NOMO-1 treated with DMSO at 0.1 percent for 48 hours (cell line): ENCODE data around the gene RNF208.
"Not testable (repeated sequence)": the region's sequence is repeated elsewhere in the genome, so short reads cannot be mapped to it uniquely, and the experiment has no call there.

Source experiments
- DNase-seq: peaks from one replicate; lab custom pipeline; 2025; ENCODE audit not compliant: unreplicated experiment; lab: John Stamatoyannopoulos, UW

Gene RNF208

GRCh38 chr9:137222190-137223077 lies at the start of gene RNF208:
Gene RNF208, minus strand, starts transcription at chr9:137222240. Its CDS starts 1,028 bp downstream, at chr9:137221212.
- DNase-seq: no peak

- DNase-seq: no peak
Observed at GRCh38 chr9:137271696-137272076, 49.6 kb upstream of the RNF208 start.

- no peak for DNase-seq
Observed at GRCh38 chr9:137270929-137271695, 49.1 kb upstream of the RNF208 start.

- peak; percentile 94 for DNase-seq
Observed at GRCh38 chr9:137269231-137269772, 47.3 kb upstream of the RNF208 start.

- DNase-seq: no peak
Observed at GRCh38 chr9:137268538-137269201, 46.6 kb upstream of the RNF208 start.

- DNase-seq: no peak
Observed at GRCh38 chr9:137267933-137268355, 45.9 kb upstream of the RNF208 start.

GRCh38 chr9:137266585-137267453 lies 44.8 kb upstream of the RNF208 start:
- DNase-seq: no peak

GRCh38 chr9:137266162-137266527 lies 44.1 kb upstream of the RNF208 start:
- no peak for DNase-seq

GRCh38 chr9:137265496-137266161 lies 43.6 kb upstream of the RNF208 start:
- no peak for DNase-seq

GRCh38 chr9:137264067-137264466 lies 42.0 kb upstream of the RNF208 start:
- DNase-seq: no peak

GRCh38 chr9:137263506-137263905 lies 41.5 kb upstream of the RNF208 start:
- no peak for DNase-seq

- no peak for DNase-seq
Observed at GRCh38 chr9:137262909-137263285, 40.9 kb upstream of the RNF208 start.

- DNase-seq: not testable (repeated sequence)
Observed at GRCh38 chr9:137262173-137262908, 40.3 kb upstream of the RNF208 start.

- no peak for DNase-seq
Observed at GRCh38 chr9:137256856-137257255, 34.8 kb upstream of the RNF208 start.

GRCh38 chr9:137256362-137256761 lies 34.3 kb upstream of the RNF208 start:
- no peak for DNase-seq

GRCh38 chr9:137255448-137256114 lies 33.5 kb upstream of the RNF208 start:
- peak; percentile 46 for DNase-seq

GRCh38 chr9:137254624-137255447 lies 32.8 kb upstream of the RNF208 start, which contains the start of gene NELFB:
Gene NELFB, plus strand, starts transcription at chr9:137255327.
- peak; percentile 86 for DNase-seq
